ENCODE measurements around the gene INPP5A.
A peak's percentile ranks its signal among the peaks of the same experiment; 100 is the strongest.

The INPP5A gene

GRCh38 chr10:132615341-132616169 lies 78.0 kb downstream of the INPP5A start:
- peak; percentile 37 for DNase-seq

GRCh38 chr10:132616170-132616995 lies 78.8 kb downstream of the INPP5A start:
- peak; percentile 30 for DNase-seq

DNA sequence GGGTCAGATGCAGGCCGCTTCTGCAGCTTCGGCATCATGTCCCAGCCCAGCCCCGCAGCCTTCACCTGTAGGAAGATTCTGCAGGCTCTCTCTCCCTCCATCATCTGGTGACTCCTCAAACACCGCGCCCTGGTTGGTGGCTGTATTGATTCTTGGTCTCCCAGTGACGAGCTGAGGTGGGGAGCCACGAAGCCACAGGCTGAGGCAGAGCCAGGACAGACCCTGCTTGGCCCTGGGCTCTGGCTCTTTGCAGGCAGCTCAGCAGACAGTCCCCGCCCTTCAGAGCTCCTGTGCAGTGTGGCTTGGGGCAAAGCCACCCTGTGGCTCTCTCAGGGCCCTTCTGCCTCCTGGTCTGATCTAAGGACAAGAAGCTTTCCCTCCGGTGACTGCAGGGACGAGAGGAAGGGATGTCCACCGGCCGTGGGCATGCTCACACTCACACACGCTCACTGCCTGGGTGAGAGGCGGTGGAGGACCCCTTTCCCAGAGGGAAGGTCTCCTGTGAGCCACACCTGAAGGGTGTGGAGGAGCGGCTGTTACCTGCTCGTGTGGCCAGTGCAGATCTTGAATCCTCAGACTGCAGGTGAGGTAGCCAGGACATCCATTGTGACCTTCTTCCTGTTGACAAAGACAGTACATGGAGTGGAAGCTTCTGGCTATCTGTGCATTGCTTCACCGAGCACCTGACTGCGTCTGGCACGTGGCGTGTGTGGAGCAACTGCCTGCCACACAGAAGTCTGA lies 79.6 kb downstream of the INPP5A start:
- peak; percentile 43 for DNase-seq

DNA sequence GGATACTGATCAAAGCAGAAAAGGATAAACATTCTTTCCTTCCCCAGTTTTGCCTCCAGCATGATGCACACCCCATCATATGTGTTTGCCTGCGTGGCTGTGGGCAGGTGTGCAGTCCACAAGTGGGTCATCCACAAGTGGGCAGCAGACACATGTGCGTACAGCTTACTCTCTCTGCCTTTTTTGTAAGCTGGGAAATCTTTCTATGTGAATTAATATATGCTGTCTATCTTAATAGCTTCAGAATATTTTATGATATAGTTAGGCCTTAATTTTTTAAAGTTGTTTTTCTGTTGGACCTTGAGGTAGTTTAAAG lies 80.1 kb downstream of the INPP5A start:
- DNase-seq = no peak

DNA sequence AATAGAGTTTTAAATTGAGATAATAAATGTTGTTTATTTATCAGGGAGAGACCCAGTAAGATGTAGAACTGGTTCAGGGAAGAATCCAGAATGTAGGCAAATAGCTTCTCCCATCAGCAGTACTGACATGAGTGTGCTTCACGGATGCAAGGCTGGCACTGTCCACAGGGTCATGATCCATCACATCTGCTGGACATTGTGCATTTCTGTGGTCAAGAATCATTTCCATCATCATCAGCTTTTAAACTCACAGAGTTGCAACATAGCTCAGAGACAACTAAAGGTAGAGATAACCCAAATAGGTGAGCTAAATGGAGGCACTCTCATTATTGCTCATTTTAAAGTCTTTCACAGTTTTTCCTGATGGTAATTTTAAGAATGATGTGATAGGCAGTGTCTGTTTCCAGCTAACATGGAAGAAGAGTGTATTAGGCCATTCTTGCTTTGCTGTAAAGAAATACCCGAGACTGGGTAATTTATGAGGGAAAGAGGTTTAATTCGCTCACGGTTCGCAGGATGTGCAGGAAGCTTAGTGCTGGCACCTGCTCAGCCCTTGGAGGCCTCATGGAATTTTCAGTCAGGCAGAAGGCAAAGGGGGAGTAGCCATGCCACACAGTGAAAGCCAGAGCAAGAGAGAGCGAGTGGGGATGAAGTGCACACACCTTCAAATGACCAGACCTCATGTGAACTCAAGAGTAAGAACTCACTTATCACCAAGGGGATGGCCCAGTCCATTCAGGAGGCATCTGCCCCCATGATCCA lies 80.8 kb downstream of the INPP5A start:
- no peak for DNase-seq

- peak; percentile 21 for DNase-seq
Observed at GRCh38 chr10:132619927-132620326, 82.3 kb downstream of the INPP5A start.

- DNase-seq = peak; percentile 46
Observed at GRCh38 chr10:132624061-132624846, 86.7 kb downstream of the INPP5A start.

- DNase-seq = peak; percentile 54
Observed at GRCh38 chr10:132624847-132625471, 87.4 kb downstream of the INPP5A start.

DNA sequence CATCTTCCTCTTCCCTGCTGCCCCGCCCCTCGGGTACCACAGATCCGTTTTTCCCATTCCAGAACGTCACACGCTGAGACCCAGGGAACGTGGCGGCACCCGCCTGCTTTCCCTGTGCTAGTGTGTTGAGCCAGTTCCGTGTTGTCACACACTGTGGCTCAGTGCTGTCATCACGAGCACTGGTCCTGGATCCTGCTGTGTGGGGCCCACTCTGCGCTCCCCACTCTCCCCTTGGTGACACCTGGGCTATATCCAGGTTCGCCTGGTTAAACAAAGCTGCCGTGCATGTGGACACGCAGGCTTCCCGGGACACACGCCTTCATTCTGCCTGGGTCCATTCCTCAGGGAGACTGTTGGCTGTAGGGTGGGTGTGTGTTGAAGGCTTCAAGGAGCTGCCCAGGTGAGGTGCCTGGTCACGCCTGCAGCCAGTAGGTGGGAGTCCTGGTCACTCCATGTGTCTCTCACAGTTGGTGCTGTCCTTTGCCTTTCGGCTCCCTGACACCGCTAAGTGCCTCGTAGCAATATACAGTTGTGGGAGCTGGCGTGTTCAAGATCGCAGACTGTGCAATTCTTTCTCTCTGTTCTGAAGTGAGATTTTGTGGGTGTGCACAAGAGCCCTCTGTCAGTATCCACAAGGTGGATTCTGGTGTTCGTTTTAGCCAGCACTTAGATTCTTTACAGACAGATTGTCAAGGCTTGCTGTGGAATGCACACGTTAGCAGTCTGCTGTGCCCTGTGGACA lies 88.6 kb downstream of the INPP5A start:
- peak; percentile 54 for DNase-seq

- peak; percentile 50 for DNase-seq
Observed at GRCh38 chr10:132626761-132627665, 89.4 kb downstream of the INPP5A start.

- peak; percentile 79 for DNase-seq
Observed at GRCh38 chr10:132627666-132628531, 90.3 kb downstream of the INPP5A start.

DNA sequence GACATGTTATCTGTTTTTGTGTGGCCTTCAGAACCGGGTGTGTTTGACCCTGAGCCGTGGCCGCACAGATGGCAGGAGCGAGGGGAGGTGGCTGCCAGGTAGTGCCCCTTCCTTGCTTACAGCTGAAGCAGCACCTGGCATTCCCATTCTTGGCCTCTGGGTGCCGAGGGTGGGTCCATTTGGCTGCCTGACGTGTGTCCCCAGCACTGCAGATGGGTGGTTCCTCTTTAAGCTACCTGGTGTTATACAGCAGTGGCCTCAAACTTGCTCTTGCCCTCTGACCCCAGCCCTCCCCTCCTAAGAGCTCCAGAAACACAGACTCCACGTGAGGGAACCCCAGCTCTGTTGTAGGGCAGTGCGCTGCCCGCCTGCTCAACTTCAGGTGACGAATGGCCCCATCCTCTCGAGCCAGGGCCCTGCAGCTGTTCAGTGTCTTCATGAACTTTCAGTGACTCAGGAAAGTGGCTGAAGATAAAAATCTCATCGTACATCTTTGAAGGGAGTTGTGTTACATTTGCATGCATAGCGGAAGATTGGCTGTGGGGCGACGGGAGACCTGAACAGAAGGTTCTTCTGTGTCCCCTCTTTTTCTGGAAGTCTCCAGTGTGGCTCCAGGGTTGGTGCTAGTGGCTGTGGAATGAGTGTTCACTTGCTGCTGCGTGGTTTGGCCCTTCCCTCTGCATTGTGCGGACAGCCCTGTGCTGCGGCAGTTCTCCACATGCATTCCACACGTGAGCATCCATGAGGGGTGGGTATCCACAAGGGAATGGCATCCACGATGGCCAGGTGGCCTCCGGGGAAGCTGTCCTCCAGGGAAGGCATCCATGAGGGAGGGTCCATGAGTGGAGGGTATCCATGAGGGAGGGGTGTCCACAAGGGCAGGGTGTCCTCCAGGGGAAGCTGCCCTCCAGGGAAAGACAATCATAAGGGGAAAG lies 91.6 kb downstream of the INPP5A start:
- no peak for DNase-seq

GRCh38 chr10:132630156-132630555 lies 92.6 kb downstream of the INPP5A start:
- no peak for DNase-seq

GRCh38 chr10:132630666-132631337 lies 93.2 kb downstream of the INPP5A start:
- no peak for DNase-seq

GRCh38 chr10:132631338-132631735 lies 93.8 kb downstream of the INPP5A start:
- DNase-seq = no peak

GRCh38 chr10:132632091-132632561 lies 94.5 kb downstream of the INPP5A start:
- DNase-seq = no peak

Data from islet precursor cell (in vitro differentiated cells).